Liver (tissue), 3 donors: ENCODE data around the gene OPRL1.

Source experiments
- EGR1 ChIP-seq, 2 donors: IDR thresholded peaks; 2 replicates each; pipeline ENCODE4 v1.6.1; 2016 to 2018; ENCODE audit warnings: antibody characterized with exemption in 2 of 2, low read depth in 2 of 2
- FOXA2 ChIP-seq: IDR thresholded peaks from 2 replicates; pipeline ENCODE4 v1.6.1; 2016; ENCODE audit warnings: antibody characterized with exemption
- HNF4A ChIP-seq, 2 donors: conservative IDR thresholded peaks; 2 replicates each; pipeline ENCODE4 v1.6.1; 2016; ENCODE audit warnings: antibody characterized with exemption in 2 of 2, mild to moderate bottlenecking in 2 of 2
- JUND ChIP-seq, 2 donors: IDR thresholded peaks; 2 replicates each; pipeline ENCODE4 v1.6.1; 2016; ENCODE audit warnings: antibody characterized with exemption in 2 of 2
- RAD21 ChIP-seq, 2 donors: IDR thresholded peaks; 2 replicates each; pipeline ENCODE4 v1.6.1; 2016; ENCODE audit warnings: antibody characterized with exemption in 2 of 2, mild to moderate bottlenecking in 2 of 2
- RXRA ChIP-seq, 2 donors: IDR thresholded peaks; 2 replicates each; pipeline ENCODE4 v1.6.1; 2017 to 2018; ENCODE audit warnings: antibody characterized with exemption in 2 of 2, mild to moderate bottlenecking in 1 of 2
- SP1 ChIP-seq: IDR thresholded peaks from 2 replicates; pipeline ENCODE4 v1.6.1; 2018; ENCODE audit warnings: antibody characterized with exemption, mild to moderate bottlenecking
- TAF1 ChIP-seq: conservative IDR thresholded peaks from 2 replicates; pipeline ENCODE4 v1.6.1; 2016; ENCODE audit warnings: antibody characterized with exemption, mild to moderate bottlenecking
- YY1 ChIP-seq: IDR thresholded peaks from 2 replicates; pipeline ENCODE4 v1.6.1; 2016; ENCODE audit warnings: antibody characterized with exemption, mild to moderate bottlenecking
- TF ChIP-seq, protein P1 (sequence below): fragments of 150-350 bp; IDR thresholded peaks from 2 replicates; pipeline ENCODE4 v1.5.1; 2017; ENCODE audit warnings: improper control_type of control experiment, low read depth, low read length; ENCODE audit not compliant: missing input control
- TF ChIP-seq, protein P2 (sequence below): IDR thresholded peaks from 2 replicates; pipeline ENCODE4 v1.6.1; 2016; ENCODE audit warnings: antibody characterized with exemption
- TF ChIP-seq, protein P3 (sequence below): IDR thresholded peaks from 2 replicates; pipeline ENCODE4 v1.6.1; 2016; ENCODE audit warnings: antibody characterized with exemption
- TF ChIP-seq, protein P4 (sequence below): IDR thresholded peaks from 2 replicates; pipeline ENCODE4 v1.6.1; 2016; ENCODE audit warnings: antibody characterized with exemption
- TF ChIP-seq, protein P5 (sequence below): IDR thresholded peaks from 2 replicates; pipeline ENCODE4 v1.6.1; 2016; ENCODE audit warnings: antibody characterized with exemption, mild to moderate bottlenecking
- donor health status: healthy.
- donor health status: healthy.

DNA sequence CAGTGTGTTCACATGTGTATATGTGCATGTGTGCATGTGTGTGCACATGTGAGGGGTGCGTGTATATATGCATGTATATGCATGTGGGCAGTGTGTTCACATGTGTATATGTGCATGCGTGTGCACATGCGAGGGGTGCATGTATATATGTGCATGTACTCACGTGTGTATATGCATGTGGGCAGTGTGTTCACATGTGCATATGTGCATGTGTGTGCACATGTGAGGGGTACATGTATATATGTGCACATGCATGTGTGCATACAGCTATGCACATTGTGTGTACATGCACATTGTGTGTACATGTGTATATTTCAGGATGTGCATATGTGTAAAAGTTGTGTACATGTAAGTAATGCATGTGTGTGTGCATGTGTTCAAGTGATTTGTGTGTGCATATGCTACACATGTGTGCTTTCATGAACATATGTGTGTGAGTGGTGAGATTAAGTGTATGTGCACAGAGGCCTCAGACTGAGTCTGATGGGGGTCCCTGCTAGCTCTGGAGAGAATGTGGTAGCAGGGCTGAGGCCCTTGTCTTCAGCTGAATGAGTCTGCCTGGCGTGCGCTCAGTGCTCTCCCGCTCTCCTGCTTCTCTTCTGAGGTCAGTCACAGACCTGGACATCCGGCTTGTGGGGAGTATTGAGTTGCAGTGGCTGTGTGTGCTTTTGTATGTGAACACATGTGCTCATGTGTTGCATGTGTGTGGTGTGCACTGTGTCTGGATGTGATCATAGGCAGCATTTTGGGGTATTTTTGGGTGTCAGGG, 64.4 kb downstream of the OPRL1 start:
- TF ChIP-seq, protein P1, sequence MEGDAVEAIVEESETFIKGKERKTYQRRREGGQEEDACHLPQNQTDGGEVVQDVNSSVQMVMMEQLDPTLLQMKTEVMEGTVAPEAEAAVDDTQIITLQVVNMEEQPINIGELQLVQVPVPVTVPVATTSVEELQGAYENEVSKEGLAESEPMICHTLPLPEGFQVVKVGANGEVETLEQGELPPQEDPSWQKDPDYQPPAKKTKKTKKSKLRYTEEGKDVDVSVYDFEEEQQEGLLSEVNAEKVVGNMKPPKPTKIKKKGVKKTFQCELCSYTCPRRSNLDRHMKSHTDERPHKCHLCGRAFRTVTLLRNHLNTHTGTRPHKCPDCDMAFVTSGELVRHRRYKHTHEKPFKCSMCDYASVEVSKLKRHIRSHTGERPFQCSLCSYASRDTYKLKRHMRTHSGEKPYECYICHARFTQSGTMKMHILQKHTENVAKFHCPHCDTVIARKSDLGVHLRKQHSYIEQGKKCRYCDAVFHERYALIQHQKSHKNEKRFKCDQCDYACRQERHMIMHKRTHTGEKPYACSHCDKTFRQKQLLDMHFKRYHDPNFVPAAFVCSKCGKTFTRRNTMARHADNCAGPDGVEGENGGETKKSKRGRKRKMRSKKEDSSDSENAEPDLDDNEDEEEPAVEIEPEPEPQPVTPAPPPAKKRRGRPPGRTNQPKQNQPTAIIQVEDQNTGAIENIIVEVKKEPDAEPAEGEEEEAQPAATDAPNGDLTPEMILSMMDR = no peak
- TF ChIP-seq RAD21 (IDR thresholded peaks at IDR 0.05) = no peak
- TF ChIP-seq FOXA2 = no peak
- TF ChIP-seq, protein P2, sequence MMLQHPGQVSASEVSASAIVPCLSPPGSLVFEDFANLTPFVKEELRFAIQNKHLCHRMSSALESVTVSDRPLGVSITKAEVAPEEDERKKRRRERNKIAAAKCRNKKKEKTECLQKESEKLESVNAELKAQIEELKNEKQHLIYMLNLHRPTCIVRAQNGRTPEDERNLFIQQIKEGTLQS = no peak
- TF ChIP-seq YY1 = no peak
- TF ChIP-seq TAF1 = no peak
- no peak for TF ChIP-seq HNF4A (conservative IDR thresholded peaks at IDR 0.05)
- TF ChIP-seq SP1 = no peak
- TF ChIP-seq, protein P3, sequence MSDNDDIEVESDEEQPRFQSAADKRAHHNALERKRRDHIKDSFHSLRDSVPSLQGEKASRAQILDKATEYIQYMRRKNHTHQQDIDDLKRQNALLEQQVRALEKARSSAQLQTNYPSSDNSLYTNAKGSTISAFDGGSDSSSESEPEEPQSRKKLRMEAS = no peak
- TF ChIP-seq RXRA (IDR thresholded peaks at IDR 0.05) = no peak
- TF ChIP-seq, protein P4, sequence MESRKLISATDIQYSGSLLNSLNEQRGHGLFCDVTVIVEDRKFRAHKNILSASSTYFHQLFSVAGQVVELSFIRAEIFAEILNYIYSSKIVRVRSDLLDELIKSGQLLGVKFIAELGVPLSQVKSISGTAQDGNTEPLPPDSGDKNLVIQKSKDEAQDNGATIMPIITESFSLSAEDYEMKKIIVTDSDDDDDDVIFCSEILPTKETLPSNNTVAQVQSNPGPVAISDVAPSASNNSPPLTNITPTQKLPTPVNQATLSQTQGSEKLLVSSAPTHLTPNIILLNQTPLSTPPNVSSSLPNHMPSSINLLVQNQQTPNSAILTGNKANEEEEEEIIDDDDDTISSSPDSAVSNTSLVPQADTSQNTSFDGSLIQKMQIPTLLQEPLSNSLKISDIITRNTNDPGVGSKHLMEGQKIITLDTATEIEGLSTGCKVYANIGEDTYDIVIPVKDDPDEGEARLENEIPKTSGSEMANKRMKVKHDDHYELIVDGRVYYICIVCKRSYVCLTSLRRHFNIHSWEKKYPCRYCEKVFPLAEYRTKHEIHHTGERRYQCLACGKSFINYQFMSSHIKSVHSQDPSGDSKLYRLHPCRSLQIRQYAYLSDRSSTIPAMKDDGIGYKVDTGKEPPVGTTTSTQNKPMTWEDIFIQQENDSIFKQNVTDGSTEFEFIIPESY = no peak
- TF ChIP-seq, protein P5, sequence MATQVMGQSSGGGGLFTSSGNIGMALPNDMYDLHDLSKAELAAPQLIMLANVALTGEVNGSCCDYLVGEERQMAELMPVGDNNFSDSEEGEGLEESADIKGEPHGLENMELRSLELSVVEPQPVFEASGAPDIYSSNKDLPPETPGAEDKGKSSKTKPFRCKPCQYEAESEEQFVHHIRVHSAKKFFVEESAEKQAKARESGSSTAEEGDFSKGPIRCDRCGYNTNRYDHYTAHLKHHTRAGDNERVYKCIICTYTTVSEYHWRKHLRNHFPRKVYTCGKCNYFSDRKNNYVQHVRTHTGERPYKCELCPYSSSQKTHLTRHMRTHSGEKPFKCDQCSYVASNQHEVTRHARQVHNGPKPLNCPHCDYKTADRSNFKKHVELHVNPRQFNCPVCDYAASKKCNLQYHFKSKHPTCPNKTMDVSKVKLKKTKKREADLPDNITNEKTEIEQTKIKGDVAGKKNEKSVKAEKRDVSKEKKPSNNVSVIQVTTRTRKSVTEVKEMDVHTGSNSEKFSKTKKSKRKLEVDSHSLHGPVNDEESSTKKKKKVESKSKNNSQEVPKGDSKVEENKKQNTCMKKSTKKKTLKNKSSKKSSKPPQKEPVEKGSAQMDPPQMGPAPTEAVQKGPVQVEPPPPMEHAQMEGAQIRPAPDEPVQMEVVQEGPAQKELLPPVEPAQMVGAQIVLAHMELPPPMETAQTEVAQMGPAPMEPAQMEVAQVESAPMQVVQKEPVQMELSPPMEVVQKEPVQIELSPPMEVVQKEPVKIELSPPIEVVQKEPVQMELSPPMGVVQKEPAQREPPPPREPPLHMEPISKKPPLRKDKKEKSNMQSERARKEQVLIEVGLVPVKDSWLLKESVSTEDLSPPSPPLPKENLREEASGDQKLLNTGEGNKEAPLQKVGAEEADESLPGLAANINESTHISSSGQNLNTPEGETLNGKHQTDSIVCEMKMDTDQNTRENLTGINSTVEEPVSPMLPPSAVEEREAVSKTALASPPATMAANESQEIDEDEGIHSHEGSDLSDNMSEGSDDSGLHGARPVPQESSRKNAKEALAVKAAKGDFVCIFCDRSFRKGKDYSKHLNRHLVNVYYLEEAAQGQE = no peak
- no peak for TF ChIP-seq EGR1 (IDR thresholded peaks at IDR 0.05; ENCODE audit: low read depth in 2 of 2)
- TF ChIP-seq JUND (IDR thresholded peaks at IDR 0.05) = no peak
